T-helper 2 cell (primary cell): Measurements from ENCODE around the gene BLACAT1.

Experiments
- DNase-seq, 5 experiments: peaks; one replicate each; pipeline versions ENCODE4 v3.0.0 to v3.0.0-alpha.2; 2012 to 2022

The BLACAT1 gene

DNA sequence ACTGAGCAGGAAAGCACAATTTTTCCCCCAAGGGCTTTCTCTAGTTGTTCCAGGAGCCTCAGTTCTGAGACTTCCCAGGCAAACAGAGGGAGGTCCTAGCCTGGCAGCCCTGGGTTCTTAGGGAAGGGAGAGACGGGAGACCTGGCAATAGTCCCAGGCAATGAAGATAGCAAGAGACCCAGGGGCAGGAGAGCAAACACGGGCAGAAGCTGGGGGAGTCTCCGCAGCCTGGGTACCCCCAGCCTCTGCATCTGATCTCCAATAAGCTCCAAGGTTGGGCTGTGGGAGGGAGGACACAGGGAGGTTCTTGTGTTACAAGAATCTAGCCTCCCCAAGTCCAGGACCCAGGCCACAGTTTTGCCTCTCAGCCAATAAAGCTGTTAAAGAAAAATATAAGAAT lies 2.4 kb downstream of the BLACAT1 start:
- DNase-seq: no peak

DNA sequence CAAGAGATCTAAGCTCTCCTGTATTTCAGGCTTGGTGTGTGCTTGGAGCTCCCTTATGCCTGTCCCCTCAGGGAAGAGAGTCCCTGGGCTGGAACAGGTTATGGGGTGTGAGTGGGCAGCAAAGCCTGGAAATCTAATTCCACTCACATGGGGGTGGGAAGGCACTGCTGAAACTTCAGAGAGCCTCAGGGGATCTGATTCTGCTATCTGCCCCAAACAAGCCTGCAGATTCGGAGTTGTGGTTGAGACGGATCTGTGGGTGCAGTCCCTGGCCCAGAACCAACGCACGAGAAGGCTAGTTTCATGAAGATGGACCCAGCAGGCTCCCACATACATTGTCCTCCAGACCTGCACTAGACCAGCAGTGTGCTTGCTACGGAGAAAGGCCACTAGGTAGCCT lies 2.9 kb downstream of the BLACAT1 start:
- DNase-seq: no peak

DNA sequence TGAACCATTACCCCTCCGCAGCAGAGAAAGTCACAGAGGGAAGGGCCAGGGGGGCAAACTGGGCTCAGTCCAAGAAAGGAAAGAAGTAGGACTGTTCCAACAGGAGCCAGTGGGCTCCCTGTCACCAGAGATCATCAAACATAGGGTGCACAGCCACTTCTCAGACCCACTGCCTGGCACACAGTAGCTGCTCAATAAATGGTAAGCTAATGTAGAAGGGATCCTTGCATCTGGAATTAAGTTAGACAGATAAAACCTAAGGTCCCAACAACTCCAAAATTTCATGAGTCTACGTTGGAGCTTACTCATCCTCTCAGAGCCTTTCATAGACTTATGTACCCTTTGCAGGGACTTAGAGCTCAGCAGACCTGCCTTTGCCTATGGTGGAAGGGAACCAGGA lies 3.5 kb downstream of the BLACAT1 start:
- DNase-seq: no peak

DNA sequence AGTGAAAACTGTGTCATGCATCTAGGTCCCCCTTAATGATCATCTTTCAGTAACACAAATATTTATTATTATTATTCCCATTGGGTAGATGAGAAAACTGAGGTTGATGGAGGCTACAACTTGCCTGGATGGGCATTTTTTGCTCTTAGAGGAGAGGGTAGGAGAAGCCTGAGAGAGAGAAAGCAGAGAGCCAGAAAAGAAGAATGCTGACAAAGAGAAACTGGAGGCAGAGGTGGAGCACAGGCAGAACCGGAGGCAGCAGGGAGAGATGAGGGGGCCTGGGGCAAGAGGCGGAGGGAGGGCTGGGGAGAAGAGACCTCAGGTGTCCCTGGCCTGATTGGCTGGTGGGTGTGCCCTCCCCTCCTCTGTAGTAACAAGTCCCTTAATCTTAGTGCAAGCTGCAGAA lies 4.1 kb downstream of the BLACAT1 start:
- DNase-seq: no peak

DNA sequence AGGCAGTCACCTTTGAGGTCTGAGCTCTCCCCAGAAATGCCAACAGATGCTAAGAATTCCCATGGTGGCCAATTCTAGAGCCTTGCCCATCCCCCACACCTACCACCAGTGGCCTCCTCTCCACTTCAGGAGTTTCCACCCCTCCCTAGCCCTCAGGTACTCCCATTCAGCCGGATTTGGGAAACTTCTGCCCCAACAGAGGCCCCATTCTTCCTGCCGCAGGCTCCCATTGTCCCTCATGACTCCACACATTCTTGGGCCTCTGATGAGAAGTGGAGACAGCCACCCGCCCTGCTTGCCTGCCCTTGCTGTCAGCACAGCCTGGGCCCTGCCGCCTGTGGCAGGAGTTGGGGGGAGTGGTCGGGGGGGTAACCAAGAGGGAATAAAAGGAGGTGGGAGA lies 4.6 kb downstream of the BLACAT1 start:
- no peak for DNase-seq

DNA sequence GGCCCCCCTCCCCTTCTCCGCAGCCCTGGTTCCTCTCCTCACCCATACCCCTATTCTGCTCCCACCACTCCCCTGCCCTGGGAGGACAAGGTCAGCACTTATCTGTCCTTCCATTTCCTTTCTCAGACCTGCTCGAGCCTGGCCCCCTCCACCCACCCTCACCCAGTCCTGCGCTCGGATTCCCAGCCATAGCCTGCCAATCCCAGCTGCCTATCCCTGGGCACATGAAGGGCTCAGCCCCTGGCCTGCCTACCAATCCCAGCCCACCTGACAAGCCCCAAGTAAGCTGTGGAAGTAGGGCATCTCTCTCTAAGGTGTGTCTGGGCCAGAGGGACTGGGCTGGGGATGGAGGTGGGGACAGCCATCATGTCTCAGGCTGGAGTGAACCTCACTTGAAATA lies 5.4 kb downstream of the BLACAT1 start:
- DNase-seq: no peak

DNA sequence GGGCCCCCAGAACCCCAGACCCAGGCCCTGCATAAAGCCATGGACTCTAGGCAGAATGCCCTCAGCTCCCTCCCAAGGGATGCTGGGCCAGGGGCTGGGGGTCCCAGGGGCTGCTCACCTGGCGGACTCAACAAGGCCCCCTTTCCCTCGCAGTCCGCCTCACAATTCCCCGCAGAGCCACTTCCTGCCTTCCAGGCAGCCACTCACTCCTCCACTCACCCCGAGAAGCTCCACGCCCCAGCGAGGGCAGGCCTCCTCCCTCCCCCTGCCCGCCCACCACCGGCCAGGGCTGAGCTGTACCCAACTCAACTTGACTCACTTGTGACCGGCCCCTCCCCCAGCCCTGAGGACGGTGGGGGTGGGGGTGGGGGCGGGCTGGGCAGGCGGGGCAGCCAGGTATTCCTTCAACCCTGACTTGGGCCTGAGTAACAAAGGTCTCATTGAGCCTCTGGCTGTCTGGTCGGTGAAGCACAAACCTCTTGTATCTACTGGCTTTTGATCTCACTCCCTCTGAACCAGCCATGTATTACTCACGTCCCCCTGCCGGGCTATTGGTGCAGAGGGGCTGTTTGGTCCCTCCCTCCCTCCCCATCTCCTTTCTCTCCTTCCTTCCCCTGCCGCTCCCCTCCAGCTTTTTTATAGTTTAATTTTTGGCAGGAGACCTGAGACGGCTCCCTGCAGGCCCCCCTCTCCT lies 5.9 kb downstream of the BLACAT1 start:
- DNase-seq: no peak

DNA sequence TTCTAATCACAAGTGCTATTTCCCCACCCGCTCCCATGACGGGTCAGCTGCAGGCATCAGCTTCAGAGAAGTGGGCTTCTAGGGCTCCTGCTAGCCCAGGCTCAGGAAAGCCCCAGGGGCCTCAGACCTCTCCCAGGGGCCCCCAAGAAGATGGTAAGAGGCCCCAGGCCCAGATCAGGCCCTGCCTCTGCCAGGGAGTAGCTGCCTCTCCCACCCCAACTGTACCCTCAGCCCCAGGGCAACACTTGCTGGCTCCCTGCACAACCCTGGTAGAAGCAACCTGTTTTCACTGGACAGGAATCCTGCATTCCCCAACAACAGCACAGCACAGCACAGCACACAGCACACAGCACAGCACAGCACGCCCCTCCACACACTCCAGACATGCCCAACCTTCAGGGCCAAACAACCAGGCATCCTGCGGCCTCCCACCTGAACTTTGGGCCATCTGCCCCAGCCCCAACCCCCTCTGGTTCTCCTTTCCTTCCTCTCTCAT lies 6.5 kb downstream of the BLACAT1 start:
- no peak for DNase-seq

DNA sequence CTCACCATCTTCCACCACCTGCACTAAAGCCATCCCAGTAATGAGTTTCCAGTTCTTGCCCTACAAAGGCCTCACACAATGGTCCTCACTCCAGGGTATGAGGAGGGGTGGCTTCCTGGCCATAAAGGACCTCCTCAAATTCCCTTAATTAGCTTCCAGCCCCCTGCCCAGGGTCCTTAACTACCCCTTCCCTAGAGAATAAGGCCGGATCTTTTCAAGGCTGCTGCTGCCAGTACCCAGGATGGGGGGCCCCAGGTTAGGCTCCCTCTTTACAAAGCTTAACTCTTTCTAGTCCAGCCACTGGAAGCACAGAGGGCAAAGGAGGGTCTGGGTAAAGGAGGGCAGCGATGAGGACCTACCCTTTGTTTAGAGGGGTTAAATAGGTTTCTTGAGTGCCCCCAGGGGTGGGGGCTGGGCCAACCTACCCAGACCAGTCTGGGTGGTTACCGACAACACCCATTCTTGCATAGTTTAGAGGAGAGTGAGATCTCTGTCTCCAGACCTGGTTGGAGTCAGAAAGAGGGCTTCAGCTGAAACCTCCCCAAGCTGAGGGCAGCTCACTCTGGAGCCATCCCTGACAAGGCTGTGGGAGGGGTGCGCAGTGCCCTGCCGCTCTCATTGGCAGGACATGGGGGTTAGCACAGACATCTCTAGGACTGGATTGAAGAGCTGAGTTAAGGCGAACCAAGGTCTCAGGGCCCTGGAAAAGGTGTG lies 7.1 kb downstream of the BLACAT1 start:
- no peak for DNase-seq

DNA sequence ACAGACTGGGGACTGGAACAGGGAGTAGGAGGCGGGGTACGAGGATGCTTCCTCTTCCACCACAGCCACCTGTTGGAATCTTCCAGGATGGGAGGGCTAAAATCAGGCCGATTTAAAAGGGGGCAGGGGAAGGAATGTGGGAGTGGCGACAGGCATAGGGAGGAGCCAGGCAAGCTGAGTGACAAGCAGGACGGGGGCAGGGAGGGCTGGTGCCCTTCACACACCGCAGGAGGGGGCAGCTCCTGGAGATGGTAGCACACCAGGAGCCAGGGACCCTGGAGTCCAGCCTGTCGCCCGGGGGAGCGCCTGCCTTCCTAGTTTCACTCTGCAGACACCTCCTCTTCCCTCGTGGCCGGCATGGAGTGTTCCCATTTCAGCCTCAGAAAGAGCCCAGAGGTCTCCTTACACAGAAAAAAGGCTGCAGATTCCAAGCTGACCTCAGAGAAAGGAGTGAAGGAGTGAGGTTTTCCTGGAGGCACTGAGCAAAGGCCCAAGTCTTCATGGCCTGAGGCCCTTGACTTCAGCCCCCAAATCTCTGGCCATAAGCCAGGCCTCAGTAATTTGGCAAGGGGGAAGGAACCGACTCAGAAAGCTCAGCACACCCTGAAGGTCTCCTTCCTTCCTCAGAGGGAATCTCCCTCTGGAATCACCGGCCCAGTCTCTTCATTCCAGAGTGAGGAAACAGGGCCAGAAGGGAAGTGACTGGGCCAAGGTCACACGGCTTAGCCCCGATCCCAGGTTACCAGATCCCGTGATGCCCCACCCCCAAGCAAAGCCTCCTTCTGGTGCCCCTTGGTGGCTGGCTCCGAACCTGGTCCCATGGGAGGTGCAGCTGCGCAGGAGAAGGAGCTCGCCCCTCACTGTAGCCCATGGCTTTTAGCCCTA lies 8.1 kb downstream of the BLACAT1 start:
- DNase-seq: no peak

DNA sequence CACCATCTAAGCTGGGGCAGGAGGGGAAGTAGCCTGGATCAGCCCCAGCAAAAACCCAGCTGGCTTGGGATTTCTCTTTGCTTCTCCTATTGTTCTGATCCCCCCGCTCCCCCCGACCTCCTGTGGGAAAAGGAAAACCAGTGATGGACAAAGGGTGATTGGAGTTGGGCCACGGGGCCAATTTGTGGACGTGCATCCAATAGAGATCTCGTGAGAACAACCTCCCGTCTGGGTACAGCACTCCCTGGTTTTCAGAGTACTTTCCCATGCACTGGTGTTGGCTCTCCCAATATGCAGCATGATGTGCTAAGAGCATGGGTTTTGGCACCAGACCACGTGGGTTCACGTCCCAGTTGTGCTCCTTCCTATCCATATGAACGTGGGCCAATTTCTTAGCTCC lies 9.0 kb downstream of the BLACAT1 start:
- DNase-seq: no peak

DNA sequence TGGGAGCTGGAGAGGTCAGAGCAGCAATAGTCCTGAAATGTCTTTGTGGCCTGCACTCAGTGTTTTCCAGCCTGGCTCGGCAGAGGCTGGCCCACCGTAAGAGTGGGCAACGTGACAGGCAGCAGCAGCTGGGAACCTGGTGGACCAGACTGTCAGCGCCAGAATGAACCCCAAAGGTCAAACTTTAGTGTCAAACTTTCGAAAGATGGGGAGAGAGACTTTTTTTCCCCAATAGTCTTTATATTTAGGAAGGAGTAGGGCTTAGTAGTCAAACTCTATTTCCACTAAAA lies 10.3 kb downstream of the BLACAT1 start:
- no peak for DNase-seq

DNA sequence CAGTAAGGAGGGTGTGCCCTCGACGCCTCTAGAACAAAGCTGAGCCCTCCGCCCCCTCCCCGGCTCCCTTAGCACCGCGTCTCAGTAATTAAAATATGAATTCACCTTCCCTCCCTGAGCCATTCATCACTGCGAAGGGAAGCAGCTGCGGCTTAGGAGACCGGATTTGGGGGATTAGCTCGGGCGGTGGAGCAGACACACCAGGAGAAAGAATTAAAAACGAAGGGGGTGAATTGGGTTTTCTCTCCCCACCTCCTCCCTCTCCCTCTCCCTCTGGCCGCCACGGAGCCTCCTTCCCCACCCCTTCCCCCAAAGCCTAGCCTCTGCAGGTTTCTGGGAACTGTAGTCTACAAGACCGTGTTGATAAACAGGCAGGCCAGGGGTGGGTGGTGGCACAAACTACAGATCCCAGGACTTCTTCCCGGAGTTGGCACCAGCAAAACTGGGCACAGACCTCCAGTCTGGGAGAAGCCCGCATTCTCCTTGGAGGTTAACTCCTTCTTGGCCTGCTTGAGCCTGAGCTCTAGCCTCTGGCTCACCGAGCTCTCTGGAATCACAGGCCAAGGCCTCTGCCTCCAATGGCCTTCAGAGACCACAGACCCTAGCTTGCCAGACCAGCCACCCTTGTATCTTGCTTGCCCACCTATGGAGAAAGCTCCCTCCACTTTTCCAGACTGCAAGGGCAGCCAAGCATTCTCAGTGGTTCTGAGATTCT lies 10.8 kb downstream of the BLACAT1 start:
- DNase-seq: no peak

DNA sequence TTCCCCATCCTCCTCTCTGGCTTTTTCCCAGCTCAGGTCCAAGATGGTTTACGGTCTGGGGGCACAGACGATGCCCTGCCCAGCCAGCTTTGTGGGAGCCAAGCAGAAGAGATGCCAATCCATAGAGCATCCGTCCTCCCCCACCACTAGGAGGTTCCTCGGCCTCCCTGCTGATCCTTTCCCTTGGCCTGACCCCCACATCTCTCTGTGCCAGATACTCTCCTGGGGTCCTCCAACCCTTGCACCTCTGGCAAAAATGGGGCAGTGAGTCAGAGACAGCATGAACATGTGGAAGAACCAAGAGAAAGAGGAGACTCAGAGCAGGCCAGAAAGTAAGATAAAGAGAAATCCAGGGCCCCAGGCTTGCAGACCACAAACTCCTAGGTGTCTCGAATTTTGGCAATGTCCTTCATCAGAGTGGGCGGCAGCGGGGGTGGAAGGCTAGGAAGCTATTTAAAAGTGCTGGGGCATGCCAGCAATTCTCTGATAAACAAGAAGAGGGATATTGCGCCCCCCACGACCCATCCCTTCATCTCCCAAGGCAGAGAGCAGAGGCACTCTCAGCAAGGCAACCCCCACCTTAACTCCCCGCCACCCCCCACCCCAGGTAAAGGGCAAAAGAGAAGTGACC lies 11.4 kb downstream of the BLACAT1 start:
- DNase-seq: no peak

DNA sequence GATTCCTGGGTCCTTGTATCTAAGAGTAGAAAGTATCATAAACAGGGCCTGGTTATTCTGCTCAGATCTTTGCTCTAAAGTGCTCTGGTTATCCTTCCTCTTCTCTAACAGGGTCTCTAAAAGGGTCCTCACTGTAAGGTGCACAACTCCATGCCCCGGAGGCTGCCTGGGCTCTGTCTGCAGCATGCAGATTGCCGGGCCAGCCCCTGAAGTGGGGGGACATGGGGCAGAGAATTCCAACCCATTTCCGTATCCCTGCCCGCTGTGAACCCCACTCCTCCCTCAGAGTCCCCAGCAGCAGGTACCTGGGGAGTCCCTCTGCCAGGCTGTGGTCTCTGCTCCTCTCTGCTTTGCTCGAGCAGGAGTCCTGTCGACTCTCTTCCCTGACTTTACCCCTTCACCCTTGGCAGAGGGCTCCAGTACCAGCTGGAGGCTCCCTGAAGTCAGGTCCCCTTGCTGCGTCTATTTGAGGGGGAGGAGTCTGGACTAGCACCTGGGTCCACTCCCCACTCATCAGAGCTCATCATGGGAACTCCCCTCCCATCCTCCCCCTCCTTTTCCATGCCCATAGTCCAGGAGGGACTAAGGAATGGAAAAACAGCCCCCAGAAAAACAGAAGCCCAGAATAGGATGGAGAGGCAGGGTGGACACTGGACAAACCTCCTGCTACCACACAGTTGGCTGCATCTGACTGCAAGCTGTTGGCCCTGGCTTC lies 12.1 kb downstream of the BLACAT1 start:
- DNase-seq: no peak

DNA sequence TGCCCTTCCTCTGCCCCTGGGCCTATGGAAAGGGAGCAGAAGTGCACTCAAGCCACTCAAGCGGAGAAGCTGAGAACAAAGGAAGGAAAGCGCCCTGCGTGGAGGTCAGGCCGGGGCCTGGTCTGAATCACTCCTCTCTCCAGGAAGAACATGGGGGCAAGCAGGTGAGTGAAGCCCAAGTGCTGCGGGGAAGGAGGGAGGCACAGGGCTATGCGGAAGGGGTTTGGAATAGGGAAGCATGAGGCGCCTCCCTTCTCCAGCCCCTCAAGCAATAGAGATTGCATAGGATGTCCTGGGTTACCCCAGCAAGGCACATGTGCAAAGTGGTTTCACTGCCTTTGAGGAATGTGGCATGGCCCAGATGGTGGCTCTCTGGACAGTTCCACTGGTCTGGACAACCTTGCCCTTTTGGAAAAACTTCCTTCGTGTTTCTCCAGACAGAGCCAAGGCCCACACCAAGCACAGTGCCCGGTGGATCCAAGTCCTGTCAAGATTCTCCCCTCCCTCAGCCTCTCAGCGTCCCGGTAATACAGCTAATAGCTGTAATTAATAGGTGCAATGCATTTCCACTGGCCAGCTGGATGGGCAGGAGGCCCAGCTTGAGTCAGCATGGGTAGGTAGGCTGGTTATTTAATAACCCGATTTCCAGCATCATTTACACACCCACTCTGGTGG lies 13.7 kb downstream of the BLACAT1 start:
- no peak for DNase-seq

DNA sequence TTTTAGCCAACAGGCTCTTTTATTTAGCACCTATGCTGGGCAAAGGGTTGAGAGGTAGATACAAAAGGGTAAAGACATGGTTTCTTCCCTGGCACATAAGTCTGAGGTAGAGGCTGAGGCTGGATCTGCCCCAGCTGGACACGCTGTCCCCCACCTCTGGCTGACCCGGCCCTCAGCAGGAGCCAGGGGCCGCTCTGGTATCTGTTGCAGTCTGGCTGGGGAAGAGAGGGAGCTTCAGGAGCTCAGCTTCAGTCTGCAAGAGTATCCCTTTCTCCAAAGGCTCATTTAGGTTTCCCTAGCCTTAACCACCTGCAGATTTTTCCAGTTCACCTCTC lies 14.2 kb downstream of the BLACAT1 start:
- no peak for DNase-seq

DNA sequence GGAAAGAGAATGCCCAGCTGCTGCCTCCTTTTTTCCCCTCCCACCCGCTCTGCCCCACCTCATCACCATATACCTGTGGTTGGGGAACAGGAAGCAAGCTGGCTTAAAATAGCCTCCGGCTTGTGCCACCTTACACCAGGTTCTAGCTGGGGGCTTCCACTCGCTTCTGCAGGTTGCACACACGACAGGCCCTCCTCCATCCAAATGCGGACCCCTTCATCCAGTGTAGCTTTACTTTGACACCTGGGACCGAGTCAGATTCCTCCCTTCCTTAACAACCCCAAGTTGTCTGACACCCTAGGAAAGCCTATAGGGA lies 14.6 kb downstream of the BLACAT1 start:
- no peak for DNase-seq

DNA sequence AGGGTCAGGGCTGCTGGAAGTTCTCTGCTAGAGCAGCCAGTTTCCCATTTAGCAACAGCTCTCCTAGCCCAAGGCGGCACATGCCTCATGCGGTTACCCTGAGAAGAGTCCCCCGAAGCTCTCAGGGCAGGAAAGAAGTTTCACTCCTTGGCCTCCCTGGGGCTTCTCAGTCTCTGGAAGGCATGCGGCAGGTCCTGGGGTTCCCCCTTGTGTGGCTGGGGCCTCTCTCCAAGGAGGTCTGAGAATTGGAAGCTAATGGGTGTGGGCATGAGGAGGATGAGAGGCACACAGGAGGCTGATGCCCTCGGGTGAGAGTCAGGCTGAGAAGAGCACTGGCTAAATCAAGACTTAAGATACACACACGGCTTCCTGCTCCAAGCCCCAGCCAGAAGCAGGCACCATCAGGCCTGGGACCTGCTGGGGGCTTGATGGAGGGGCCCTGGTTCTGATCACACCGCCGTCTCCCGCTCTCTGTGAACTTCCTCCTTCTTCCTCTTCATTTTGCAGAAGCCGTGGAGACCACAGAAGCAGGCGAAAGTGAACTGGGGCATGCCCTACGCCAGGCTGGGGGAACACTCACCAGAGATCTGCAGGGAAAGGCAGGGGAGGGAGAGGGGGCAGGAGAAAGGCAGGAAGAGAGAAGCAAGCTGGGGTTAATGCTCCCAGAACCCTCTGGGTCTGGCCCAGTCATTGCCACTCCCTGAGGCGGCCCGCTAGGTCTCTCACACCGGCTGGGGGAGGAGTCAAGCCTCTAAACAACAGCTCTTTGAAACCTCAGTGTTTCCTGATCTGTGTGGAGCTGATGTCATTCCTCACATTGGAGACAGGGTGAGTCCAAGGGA lies 15.1 kb downstream of the BLACAT1 start:
- DNase-seq: peak in 4 of 5 experiments; percentile 44 to 83 (median 52)

DNA sequence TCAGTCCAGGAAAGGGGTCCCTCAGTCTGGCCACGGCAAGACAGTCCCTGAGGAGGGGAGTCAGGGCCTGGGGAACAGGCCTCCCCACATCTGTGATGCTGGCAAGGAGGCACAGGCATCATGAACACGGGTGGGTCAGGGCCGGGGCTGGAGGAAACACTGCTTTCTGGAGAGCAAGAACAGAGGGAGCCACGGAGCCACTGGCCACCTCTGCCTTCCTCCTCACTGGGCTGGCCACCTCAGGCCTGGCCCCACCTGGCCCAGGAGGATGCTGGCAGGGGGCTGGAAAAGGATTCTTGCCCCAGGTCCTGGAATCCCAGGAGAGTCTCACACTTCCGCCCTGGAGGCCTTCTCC lies 15.7 kb downstream of the BLACAT1 start:
- DNase-seq: no peak
